GM18873 (cell line): Measurements from ENCODE around the gene PRR23C.
"Not testable (repeated sequence)": the region's sequence is repeated elsewhere in the genome, so short reads cannot be mapped to it uniquely, and the experiment has no call there.

Experiments used
- ATAC-seq: cut with Tn5 transposase; IDR thresholded peaks from one replicate; pipeline ENCODE4 v1.9.1; 2021; ENCODE audit warnings: mild to moderate bottlenecking, moderate library complexity, moderate number of reproducible peaks; ENCODE audit not compliant: unreplicated experiment, low FRiP score

PRR23C gene

GRCh38 chr3:139044366-139045210 is at the start of gene PRR23C:
Gene PRR23C, minus strand, starts transcription at chr3:139044892. Its CDS starts 272 bp downstream, at chr3:139044620.
- no peak for ATAC-seq

GRCh38 chr3:139093840-139094239 is 49.1 kb upstream of the PRR23C start:
- ATAC-seq, result no peak

GRCh38 chr3:139088462-139089324 is 44.0 kb upstream of the PRR23C start:
- no peak for ATAC-seq

- no peak for ATAC-seq
These were observed 42.9 kb upstream of the PRR23C start for GRCh38 chr3:139087621-139088020.

- no peak for ATAC-seq
These were observed 39.5 kb upstream of the PRR23C start for GRCh38 chr3:139084176-139084575.

GRCh38 chr3:139074565-139075115 is 29.9 kb upstream of the PRR23C start:
- ATAC-seq, result no peak

GRCh38 chr3:139062918-139063317 is 18.2 kb upstream of the PRR23C start:
- ATAC-seq, result no peak

- no peak for ATAC-seq
These were observed 8.3 kb upstream of the PRR23C start for GRCh38 chr3:139052802-139053600.

- ATAC-seq, result no peak
These were observed 932 bp downstream of the PRR23C start for GRCh38 chr3:139043554-139044365.

GRCh38 chr3:139037478-139037877 is 7.2 kb downstream of the PRR23C start:
- ATAC-seq, result no peak

- ATAC-seq, result no peak
These were observed 12.2 kb downstream of the PRR23C start for GRCh38 chr3:139032326-139033002.

GRCh38 chr3:139030576-139030975 is 14.1 kb downstream of the PRR23C start:
- ATAC-seq, result not testable (repeated sequence)

GRCh38 chr3:139024968-139025367 is 19.7 kb downstream of the PRR23C start:
- ATAC-seq, result no peak

GRCh38 chr3:139020868-139021234 is 23.8 kb downstream of the PRR23C start, which contains the start of gene PRR23B:
Gene PRR23B, minus strand, starts transcription at chr3:139020926. Its CDS starts 265 bp downstream, at chr3:139020661.
- no peak for ATAC-seq

GRCh38 chr3:139020036-139020867 is 24.4 kb downstream of the PRR23C start:
- no peak for ATAC-seq

GRCh38 chr3:139016430-139017048 is 28.2 kb downstream of the PRR23C start:
- no peak for ATAC-seq

GRCh38 chr3:139006051-139006716 is 38.5 kb downstream of the PRR23C start, which contains the start of gene PRR23A:
Gene PRR23A, minus strand, starts transcription at chr3:139006268. Its CDS starts 0 bp downstream, at chr3:139006268.
- ATAC-seq, result no peak
